ENCODE measurements around the gene DENND1B. TPM values are rescaled to one million over a fixed set of nuclear protein-coding genes. Genes with fewer than 3 reads are reported as not detected.

DENND1B gene
- total RNA-seq, 2 donors from 2014 or later: 12.2 to 17.1 TPM

DNA sequence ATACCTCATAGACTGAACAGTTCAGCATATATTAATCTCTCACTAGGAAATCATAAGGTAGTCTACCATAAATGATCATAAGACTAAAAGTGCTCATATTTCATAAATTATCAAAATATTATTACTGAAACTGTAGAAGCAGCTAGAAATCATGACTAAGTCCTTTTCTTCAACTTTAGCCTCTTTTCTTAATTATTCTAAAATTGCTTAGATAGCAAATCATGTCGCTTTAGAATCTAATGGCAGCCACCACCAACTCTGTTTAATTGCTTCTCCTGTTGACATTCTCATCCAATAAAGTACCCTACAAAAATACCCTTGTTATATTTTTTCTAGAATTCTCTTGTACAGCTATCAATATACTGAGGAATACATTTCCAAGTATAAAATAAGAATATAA, 102.9 kb downstream of the DENND1B start:
- Mint-ChIP-seq H3K27me3 (no peaks in the 10 kb centered on the region), H3K4me3 (no peak overlapping the region), H3K4me1 (peaks cover 6% of the 10 kb centered on the region), H3K36me3 (ENCODE audit: low read depth) (no peaks in the 10 kb centered on the region), H3K9me3 (no peaks in the 10 kb centered on the region), H3K27ac (no peak overlapping the region)
- no peak for ATAC-seq (replicated peaks)

DNA sequence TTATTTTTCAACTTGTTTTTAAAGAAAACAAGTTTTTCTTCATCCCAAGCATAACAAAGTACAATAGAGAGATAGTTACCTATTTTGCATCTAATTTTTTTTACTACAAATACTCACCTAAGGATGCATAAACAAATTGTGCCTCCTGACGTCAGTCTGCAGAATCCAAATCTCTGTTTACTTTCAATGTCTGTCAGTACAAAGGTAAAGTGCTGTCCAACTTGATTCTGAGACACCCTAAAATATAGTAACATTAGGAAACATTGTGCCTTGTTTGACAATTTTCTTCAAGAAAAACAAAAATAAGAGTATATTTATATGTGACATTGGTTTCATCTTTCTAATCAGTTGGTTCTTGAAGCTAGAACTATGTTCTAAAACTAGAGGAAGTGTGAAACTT, 103.4 kb downstream of the DENND1B start:
- no peak overlapping the region for H3K27ac Mint-ChIP-seq
- no peaks in the 10 kb centered on the region for H3K9me3 Mint-ChIP-seq

DNA sequence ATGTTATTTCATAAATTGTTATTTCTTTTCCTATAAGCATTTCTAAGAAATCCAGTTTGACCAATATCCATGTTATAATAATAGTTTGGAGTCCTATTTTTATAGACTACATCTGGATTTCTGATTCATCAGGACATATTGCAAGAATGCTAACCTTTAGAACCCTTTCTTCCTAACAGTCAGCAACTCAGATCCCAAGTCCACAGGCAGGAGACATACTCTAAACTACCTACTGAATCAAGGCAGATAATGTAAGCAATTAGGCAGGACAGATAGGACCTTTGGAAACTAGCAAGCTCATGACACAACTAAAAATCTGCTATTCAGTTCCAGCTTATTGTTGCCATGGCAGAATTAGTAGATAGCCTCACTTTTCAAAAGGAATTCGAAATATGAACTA, 104.1 kb downstream of the DENND1B start:
- H3K27me3 Mint-ChIP-seq: no peaks in the 10 kb centered on the region
- no peaks in the 10 kb centered on the region for H3K4me1 Mint-ChIP-seq
- H3K4me3 Mint-ChIP-seq: no peak overlapping the region
- no peaks in the 10 kb centered on the region for H3K9me3 Mint-ChIP-seq
- no peak for ATAC-seq (replicated peaks)
- no peaks in the 10 kb centered on the region for H3K36me3 Mint-ChIP-seq (ENCODE audit: low read depth)
- H3K27ac Mint-ChIP-seq: no peak overlapping the region

More for the DNA sequence above, 103.4 kb downstream of the DENND1B start:
- Mint-ChIP-seq H3K4me3 (no peak overlapping the region), H3K4me1 (peaks cover 1% of the 10 kb centered on the region), H3K36me3 (ENCODE audit: low read depth) (no peaks in the 10 kb centered on the region), H3K27me3 (no peaks in the 10 kb centered on the region)
- ATAC-seq (replicated peaks): no peak

DNA sequence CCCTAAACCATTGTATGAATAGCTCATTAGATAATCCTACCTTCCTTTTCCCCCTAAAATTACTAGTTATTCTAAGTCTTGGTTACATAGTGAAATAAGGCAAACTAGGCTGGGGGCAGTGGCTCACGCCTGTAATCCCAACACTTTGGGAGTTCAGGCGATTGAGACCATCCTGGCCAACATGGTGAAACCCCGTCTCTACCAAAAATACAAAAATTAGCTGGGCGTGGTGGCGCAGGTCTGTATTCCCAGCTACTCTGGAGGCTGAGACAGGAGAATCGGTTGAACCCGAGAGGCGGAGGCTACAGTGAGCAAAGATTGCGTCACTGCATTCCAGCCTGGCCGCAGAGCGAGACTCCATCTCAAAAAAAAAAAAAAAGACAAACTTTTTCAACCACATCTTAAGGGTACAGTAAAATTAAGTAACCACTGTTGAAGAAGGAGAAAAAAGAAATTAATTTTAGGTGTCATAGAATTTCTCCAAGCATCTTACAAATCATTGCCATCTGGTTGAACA, 108.5 kb downstream of the DENND1B start:
- no peaks in the 10 kb centered on the region for H3K9me3 Mint-ChIP-seq
- H3K4me1 Mint-ChIP-seq: no peaks in the 10 kb centered on the region
- no peaks in the 10 kb centered on the region for H3K27me3 Mint-ChIP-seq
- ATAC-seq (replicated peaks): no peak
- no peak overlapping the region for H3K27ac Mint-ChIP-seq
- H3K36me3 Mint-ChIP-seq (ENCODE audit: low read depth): no peaks in the 10 kb centered on the region
- no peak overlapping the region for H3K4me3 Mint-ChIP-seq

DNA sequence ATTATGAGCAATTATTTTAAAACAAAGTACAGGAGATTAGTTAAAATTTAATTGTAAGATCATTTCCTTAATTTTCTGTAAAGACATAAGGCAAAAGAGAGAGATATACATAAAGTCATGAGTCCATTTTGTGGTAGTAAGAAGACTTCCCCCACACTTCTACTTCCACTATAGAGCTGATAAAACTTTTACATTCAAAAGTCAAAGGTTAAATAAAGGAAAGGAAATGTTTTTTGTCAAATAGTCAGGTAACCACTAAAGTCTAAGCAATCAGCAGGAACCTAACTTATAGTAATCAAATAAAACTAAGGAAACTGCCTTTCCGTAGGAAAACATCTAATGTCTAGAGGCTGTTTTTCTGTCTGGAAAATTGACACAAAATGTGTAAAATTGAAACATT, 110.9 kb downstream of the DENND1B start:
- Mint-ChIP-seq H3K27me3 (no peaks in the 10 kb centered on the region), H3K27ac (no peak overlapping the region), H3K4me1 (peaks cover 10% of the 10 kb centered on the region), H3K4me3 (no peak overlapping the region), H3K9me3 (no peaks in the 10 kb centered on the region), H3K36me3 (ENCODE audit: low read depth) (no peaks in the 10 kb centered on the region)
- no peak for ATAC-seq (replicated peaks)

DNA sequence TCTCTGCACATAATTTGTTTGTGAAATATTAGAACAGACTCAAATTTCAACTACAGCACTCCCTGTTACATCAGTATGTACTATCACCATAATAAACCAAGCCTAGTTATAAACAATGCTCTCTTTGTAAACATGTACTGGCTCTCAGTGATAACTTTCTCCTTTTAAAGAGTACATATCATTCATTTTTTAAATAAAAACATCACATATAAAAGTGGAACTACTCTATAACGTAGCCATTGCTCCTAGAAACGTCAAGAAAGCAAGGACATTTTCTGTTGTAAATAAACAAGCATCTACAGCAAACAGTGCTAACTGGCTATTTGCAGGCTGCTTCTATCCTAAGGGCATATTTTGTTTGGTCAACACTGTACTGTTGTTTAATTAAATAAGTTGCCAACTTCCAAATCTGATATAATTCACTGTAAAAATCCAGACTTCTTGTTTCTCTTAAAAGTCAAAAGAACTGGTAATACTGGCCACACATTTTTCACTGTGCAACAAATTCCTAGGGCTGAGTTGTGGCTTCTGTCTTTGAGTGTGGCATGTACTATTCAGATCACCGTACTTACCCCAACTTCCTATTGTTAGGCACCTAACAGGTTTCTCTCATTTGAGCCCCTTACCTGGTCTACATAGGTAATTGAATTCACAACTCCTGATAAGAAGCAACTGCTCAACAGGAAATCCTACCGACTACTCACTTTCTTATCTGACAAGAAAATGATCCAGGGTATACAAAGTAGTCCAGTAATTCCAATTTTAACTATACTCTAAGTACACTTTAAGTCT, 111.9 kb downstream of the DENND1B start:
- H3K27ac Mint-ChIP-seq: no peak overlapping the region
- H3K27me3 Mint-ChIP-seq: no peaks in the 10 kb centered on the region

GRCh38 chr1:197660389-197660788, 114.9 kb downstream of the DENND1B start:
- peaks cover 12% of the 10 kb centered on the region for H3K4me1 Mint-ChIP-seq
- no peak for ATAC-seq (replicated peaks)
- no peak overlapping the region for H3K4me3 Mint-ChIP-seq
- H3K27ac Mint-ChIP-seq: no peak overlapping the region
- H3K27me3 Mint-ChIP-seq: no peaks in the 10 kb centered on the region
- peaks cover 25% of the 10 kb centered on the region for H3K36me3 Mint-ChIP-seq (ENCODE audit: low read depth)
- H3K9me3 Mint-ChIP-seq: peaks cover 5% of the 10 kb centered on the region

More for the DNA sequence above, 111.9 kb downstream of the DENND1B start:
- Mint-ChIP-seq H3K9me3 (no peaks in the 10 kb centered on the region), H3K36me3 (ENCODE audit: low read depth) (no peaks in the 10 kb centered on the region), H3K4me1 (peaks cover 12% of the 10 kb centered on the region), H3K4me3 (no peak overlapping the region)
- ATAC-seq (replicated peaks): no peak

DNA sequence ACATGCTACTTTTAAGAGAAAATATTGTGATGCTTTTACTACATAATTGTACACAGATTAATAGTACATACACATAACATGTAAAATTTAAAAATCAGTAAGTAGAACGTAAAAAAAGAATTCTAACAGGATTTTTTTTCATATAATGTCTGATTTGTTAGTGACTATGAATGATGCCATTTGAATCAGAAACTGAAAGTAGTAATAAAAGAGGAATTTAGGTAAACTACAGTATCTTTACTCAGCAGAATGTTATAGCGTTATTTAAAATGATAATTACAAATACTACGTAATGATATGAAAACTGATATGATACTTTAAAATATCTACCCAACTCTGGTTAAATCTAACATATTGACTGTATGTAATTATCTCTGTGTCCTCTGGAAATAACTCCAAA, 116.1 kb downstream of the DENND1B start:
- Mint-ChIP-seq H3K27me3 (no peaks in the 10 kb centered on the region), H3K27ac (peak overlapping the region; percentile 28), H3K4me3 (peak overlapping the region; percentile 33), H3K9me3 (peaks cover 5% of the 10 kb centered on the region), H3K4me1 (peaks cover 12% of the 10 kb centered on the region), H3K36me3 (ENCODE audit: low read depth) (peaks cover 25% of the 10 kb centered on the region)
- ATAC-seq (replicated peaks): no peak

DNA sequence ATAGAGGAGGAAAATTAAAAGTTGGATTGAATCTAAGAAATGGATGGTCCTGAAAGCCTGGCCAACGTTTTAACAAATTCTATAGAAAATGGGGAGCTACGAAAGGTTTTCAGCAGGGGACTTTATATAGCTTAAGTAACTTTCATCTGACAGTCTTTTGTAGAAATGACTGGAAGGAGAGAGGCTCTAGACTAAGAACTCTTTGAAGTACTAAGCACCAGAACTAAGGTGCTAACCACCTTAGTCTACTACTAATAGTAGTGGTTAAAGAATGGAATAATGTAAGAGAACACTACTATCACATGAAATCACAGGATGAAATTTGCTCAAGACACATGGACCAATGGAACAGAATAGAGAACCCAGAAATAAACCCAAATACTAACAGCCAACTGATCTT, 126.1 kb downstream of the DENND1B start:
- no peaks in the 10 kb centered on the region for H3K4me1 Mint-ChIP-seq
- H3K4me3 Mint-ChIP-seq: no peak overlapping the region
- peaks cover 21% of the 10 kb centered on the region for H3K36me3 Mint-ChIP-seq (ENCODE audit: low read depth)
- H3K27ac Mint-ChIP-seq: no peak overlapping the region
- ATAC-seq (replicated peaks): no peak
- no peaks in the 10 kb centered on the region for H3K27me3 Mint-ChIP-seq
- no peaks in the 10 kb centered on the region for H3K9me3 Mint-ChIP-seq

- no peak for ATAC-seq (replicated peaks)
- Mint-ChIP-seq H3K4me3 (no peak overlapping the region), H3K36me3 (ENCODE audit: low read depth) (peaks cover 50% of the 10 kb centered on the region), H3K27ac (no peak overlapping the region), H3K9me3 (no peaks in the 10 kb centered on the region), H3K4me1 (no peaks in the 10 kb centered on the region), H3K27me3 (no peaks in the 10 kb centered on the region)
These were observed 137.0 kb downstream of the DENND1B start for GRCh38 chr1:197638316-197638715.

- Mint-ChIP-seq H3K4me3 (no peak overlapping the region), H3K4me1 (no peaks in the 10 kb centered on the region), H3K27ac (no peak overlapping the region), H3K9me3 (no peaks in the 10 kb centered on the region), H3K36me3 (ENCODE audit: low read depth) (peaks cover 42% of the 10 kb centered on the region), H3K27me3 (no peaks in the 10 kb centered on the region)
- ATAC-seq (replicated peaks): no peak
These were observed 137.9 kb downstream of the DENND1B start for GRCh38 chr1:197637406-197637805.

DNA sequence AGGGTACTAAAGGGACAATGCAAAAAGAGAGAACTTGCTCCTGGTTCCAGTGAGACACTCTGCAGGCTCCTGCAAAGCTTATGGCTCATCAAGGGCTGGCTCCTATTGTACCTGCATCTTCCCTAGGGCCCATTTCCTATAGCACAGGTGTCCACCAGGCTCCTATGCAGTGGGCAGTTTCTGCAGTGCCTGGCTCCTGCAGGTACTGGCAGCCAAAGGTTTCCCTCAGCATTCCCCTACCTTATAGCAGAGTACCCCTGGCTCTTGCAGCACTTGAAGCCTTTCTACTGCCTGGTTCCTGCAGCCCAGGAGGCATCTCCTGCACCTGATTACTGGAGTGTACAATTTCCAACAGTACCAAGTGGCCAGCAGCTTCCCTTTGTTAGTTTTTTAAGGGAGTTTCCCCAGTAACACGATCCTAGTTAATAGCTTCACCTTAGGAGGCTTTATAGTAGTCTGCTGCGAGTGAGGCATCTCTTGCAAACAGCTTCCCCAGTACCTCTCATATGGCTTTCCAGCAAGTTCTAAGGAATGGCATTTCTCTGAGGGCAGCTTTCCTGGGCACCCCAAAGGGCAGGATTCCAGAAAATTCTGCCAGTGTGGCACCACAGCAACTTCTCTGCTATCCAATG, 141.7 kb downstream of the DENND1B start:
- ATAC-seq (replicated peaks): no peak
- H3K27ac Mint-ChIP-seq: no peak overlapping the region
- H3K4me3 Mint-ChIP-seq: no peak overlapping the region
- peaks cover 32% of the 10 kb centered on the region for H3K36me3 Mint-ChIP-seq (ENCODE audit: low read depth)
- H3K27me3 Mint-ChIP-seq: no peaks in the 10 kb centered on the region
- H3K4me1 Mint-ChIP-seq: no peaks in the 10 kb centered on the region
- no peaks in the 10 kb centered on the region for H3K9me3 Mint-ChIP-seq

- Mint-ChIP-seq H3K27me3 (no peaks in the 10 kb centered on the region), H3K9me3 (no peaks in the 10 kb centered on the region), H3K27ac (no peak overlapping the region), H3K36me3 (ENCODE audit: low read depth) (peaks cover 23% of the 10 kb centered on the region), H3K4me1 (no peaks in the 10 kb centered on the region), H3K4me3 (no peak overlapping the region)
- no peak for ATAC-seq (replicated peaks)
These were observed 142.6 kb downstream of the DENND1B start for GRCh38 chr1:197632651-197633050.

- Mint-ChIP-seq H3K36me3 (ENCODE audit: low read depth) (peaks cover 23% of the 10 kb centered on the region), H3K4me3 (no peak overlapping the region), H3K4me1 (no peaks in the 10 kb centered on the region), H3K27me3 (no peaks in the 10 kb centered on the region), H3K9me3 (no peaks in the 10 kb centered on the region), H3K27ac (no peak overlapping the region)
- no peak for ATAC-seq (replicated peaks)
These were observed 143.3 kb downstream of the DENND1B start for GRCh38 chr1:197632005-197632404.

- H3K9me3 Mint-ChIP-seq: peaks cover 4% of the 10 kb centered on the region
- H3K27me3 Mint-ChIP-seq: no peaks in the 10 kb centered on the region
- no peak overlapping the region for H3K4me3 Mint-ChIP-seq
- peaks cover 4% of the 10 kb centered on the region for H3K4me1 Mint-ChIP-seq
- ATAC-seq (replicated peaks): no peak
- peaks cover 26% of the 10 kb centered on the region for H3K36me3 Mint-ChIP-seq (ENCODE audit: low read depth)
- no peak overlapping the region for H3K27ac Mint-ChIP-seq
These were observed 152.9 kb downstream of the DENND1B start for GRCh38 chr1:197622371-197622770.
